Panc1 (cell line): ENCODE measurements around the gene GRIK1. TPM values are rescaled to one million over a fixed set of nuclear protein-coding genes. Genes with fewer than 3 reads are reported as not detected.

Source experiments
- ATAC-seq: fragments of 200-7000 bp; cut with Tn5 transposase; 2 replicates; pipeline ENCODE4 v1.9.1; 2020; ENCODE audit warnings: mild to moderate bottlenecking, moderate library complexity
- BruUV-seq: library from RNA; stranded (reverse); fragments of 400-500 nt; replicated peaks from 2 replicates; lab custom pipeline; 2021; lab: Mats Ljungman, UMichigan
- CTCF ChIA-PET: fragments of 300-600 bp; sonication (Branson Sonifier 250); formaldehyde crosslinking; loops from one replicate; lab custom pipeline; 2022; ENCODE audit warnings: antibody characterized with exemption; lab: Charles Lee
- POLR2A ChIA-PET: fragments of 300-600 bp; sonication (Branson Sonifier 250); formaldehyde crosslinking; loops from one replicate; lab custom pipeline; 2022; ENCODE audit warnings: antibody characterized with exemption; lab: Charles Lee
- DNase-seq: peaks from one replicate; pipeline ENCODE4 v3.0.0-alpha.2; 2010; ENCODE audit warnings: low read depth, low spot score
- H3K27ac ChIP-seq: 2 replicates; pipeline ENCODE4 v1.5.1; 2011; ENCODE audit warnings: mild to moderate bottlenecking, low read length, inconsistent platforms
- H3K27me3 ChIP-seq: fragments of 200-500 bp; sonication (Bioruptor generic); 2 replicates; pipeline ENCODE4 v1.6.0; 2014; ENCODE audit warnings: low read length, inconsistent platforms; ENCODE audit not compliant: control insufficient read depth, insufficient read depth
- H3K36me3 ChIP-seq: fragments of 200-500 bp; sonication (Bioruptor generic); 2 replicates; pipeline ENCODE4 v1.5.1; 2014; ENCODE audit warnings: inconsistent platforms, mild to moderate bottlenecking, low read length, moderate library complexity; ENCODE audit not compliant: control insufficient read depth, insufficient read depth
- H3K4me1 ChIP-seq: 2 replicates; pipeline ENCODE4 v1.5.1; 2011; ENCODE audit warnings: inconsistent platforms, mild to moderate bottlenecking, low read length, moderate library complexity; ENCODE audit not compliant: control insufficient read depth, insufficient read depth
- H3K4me3 ChIP-seq, 2 experiments: 2 replicates each; pipeline ENCODE4 v1.5.1; 2011 to 2012; ENCODE audit warnings: low read depth in 2 of 2, low read length in 2 of 2, mild to moderate bottlenecking in 2 of 2, inconsistent platforms in 1 of 2, moderate library complexity in 1 of 2
- H3K9me3 ChIP-seq: fragments of 200-500 bp; sonication (Bioruptor generic); 2 replicates; pipeline ENCODE4 v1.5.1; 2014; ENCODE audit warnings: low read depth, mild to moderate bottlenecking, inconsistent platforms, low read length, moderate library complexity; ENCODE audit not compliant: control insufficient read depth, insufficient read depth
- POLR2AphosphoS5 ChIP-seq: IDR thresholded peaks from 2 replicates; pipeline ENCODE4 v1.6.1; 2012; ENCODE audit warnings: mild to moderate bottlenecking, low read depth, low read length, moderate library complexity
- REST ChIP-seq, 2 experiments: IDR thresholded peaks; 2 replicates each; pipeline ENCODE4 v1.6.1; 2011 to 2012; ENCODE audit warnings: low read depth in 2 of 2, control low read depth in 1 of 2, low read length in 1 of 2, mild to moderate bottlenecking in 1 of 2, moderate library complexity in 1 of 2; ENCODE audit not compliant: insufficient read depth in 1 of 2
- SIN3A ChIP-seq: IDR thresholded peaks from 2 replicates; pipeline ENCODE4 v1.6.1; 2012; ENCODE audit warnings: low read depth, mild to moderate bottlenecking, low read length, moderate library complexity, borderline replicate concordance; ENCODE audit not compliant: insufficient read depth
- TCF7L2 ChIP-seq: IDR thresholded peaks from 2 replicates; pipeline ENCODE4 v1.6.1; 2011; ENCODE audit warnings: mild to moderate bottlenecking, low read depth, low read length, inconsistent platforms
- in situ Hi-C: cut with HindIII; loops from 2 replicates; pipeline ENCODE4 v1.10.0; 2016; ENCODE audit warnings: low sequenced_read_pairs, low pct_unique_long_range_greater_than_20kb
- intact Hi-C: fragments of 100-400 bp; cut with micrococcal nuclease; formaldehyde crosslinking; loops from one replicate; pipeline ENCODE4 v1.10.0; 2022; ENCODE audit not compliant: unreplicated experiment
- total RNA-seq: library from RNA; stranded (reverse); gene quantifications from one replicate; pipeline ENCODE4 v1.2.1, GENCODE V29; 2021; ENCODE audit not compliant: unreplicated experiment
- TF ChIP-seq, protein P1 (sequence below): fragments of 450-650 bp; IDR thresholded peaks from 2 replicates; pipeline ENCODE4 v1.5.1; 2017; ENCODE audit warnings: mild to moderate bottlenecking

Gene GRIK1
- total RNA-seq, 1 experiment from 2014 or later: not detected

DNA sequence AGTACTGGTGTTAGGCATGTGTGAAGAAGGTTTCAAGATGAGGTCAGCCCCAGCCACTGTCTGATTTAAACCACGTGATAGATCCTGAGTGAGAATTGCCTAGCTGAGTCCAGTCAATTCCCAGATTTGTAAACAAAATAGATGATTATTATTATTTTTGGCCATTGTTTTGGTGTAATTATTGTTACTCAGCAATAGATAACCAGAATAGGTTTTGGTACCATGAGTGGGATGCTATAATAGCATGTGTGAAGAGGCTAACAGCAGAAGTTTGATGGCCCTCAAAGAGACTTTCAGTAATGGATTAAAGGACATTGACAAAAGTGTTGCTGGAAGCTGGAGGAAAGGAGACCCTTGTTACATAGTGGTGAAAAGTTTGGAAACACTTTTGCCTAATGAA is 426.3 kb downstream of the GRIK1 start:
- ChIA-PET POLR2A (no interaction called here), CTCF (no interaction called here)
- intact Hi-C loops: no loop called here
- no TSS peak for BruUV-seq
- Histone ChIP-seq H3K9me3 (no peaks in the 10 kb centered on the region), H3K27ac (no peak overlapping the region), H3K4me3 (no peak overlapping the region), H3K36me3 (no peaks in the 10 kb centered on the region), H3K27me3 (no peaks in the 10 kb centered on the region), H3K4me1 (no peaks in the 10 kb centered on the region)
- in situ Hi-C loops: no loop called here
- TF ChIP-seq REST (IDR thresholded peaks at IDR 0.05; ENCODE audit: insufficient read depth in 1 of 2, low read depth in 2 of 2, low read length in 1 of 2): no peak
- TF ChIP-seq, protein P1, sequence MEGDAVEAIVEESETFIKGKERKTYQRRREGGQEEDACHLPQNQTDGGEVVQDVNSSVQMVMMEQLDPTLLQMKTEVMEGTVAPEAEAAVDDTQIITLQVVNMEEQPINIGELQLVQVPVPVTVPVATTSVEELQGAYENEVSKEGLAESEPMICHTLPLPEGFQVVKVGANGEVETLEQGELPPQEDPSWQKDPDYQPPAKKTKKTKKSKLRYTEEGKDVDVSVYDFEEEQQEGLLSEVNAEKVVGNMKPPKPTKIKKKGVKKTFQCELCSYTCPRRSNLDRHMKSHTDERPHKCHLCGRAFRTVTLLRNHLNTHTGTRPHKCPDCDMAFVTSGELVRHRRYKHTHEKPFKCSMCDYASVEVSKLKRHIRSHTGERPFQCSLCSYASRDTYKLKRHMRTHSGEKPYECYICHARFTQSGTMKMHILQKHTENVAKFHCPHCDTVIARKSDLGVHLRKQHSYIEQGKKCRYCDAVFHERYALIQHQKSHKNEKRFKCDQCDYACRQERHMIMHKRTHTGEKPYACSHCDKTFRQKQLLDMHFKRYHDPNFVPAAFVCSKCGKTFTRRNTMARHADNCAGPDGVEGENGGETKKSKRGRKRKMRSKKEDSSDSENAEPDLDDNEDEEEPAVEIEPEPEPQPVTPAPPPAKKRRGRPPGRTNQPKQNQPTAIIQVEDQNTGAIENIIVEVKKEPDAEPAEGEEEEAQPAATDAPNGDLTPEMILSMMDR: no peak
- TF ChIP-seq TCF7L2: no peak
- no peak for TF ChIP-seq POLR2AphosphoS5
- no peak for TF ChIP-seq SIN3A
- DNase-seq: no peak
- ATAC-seq: no peak

GRCh38 chr21:29511096-29511495 is 428.7 kb downstream of the GRIK1 start:
- no peaks in the 10 kb centered on the region for H3K27me3 ChIP-seq
- H3K9me3 ChIP-seq: no peaks in the 10 kb centered on the region
- ChIA-PET CTCF (no interaction called here), POLR2A (no interaction called here)
- intact Hi-C loops: no loop called here
- H3K27ac ChIP-seq: no peak overlapping the region
- DNase-seq (no peak), ATAC-seq (no peak)
- no TSS peak for BruUV-seq
- no peaks in the 10 kb centered on the region for H3K36me3 ChIP-seq
- H3K4me3 ChIP-seq: no peak overlapping the region
- H3K4me1 ChIP-seq: no peaks in the 10 kb centered on the region
- in situ Hi-C loops: no loop called here
- no peak for TF ChIP-seq SIN3A
- TF ChIP-seq TCF7L2: no peak
- TF ChIP-seq, protein P1: no peak
- no peak for TF ChIP-seq POLR2AphosphoS5
- TF ChIP-seq REST (IDR thresholded peaks at IDR 0.05; ENCODE audit: insufficient read depth in 1 of 2, low read depth in 2 of 2, low read length in 1 of 2): no peak
